SU-DHL-6 (cell line): ENCODE results near the gene SELE.
"Not testable (repeated sequence)": the region's sequence is repeated elsewhere in the genome, so short reads cannot be mapped to it uniquely, and the experiment has no call there.

Experiments
- H2AFZ ChIP-seq: fragments of 200-600 bp; sonication (generic); 2 replicates; pipeline ENCODE4 v1.6.1; 2014; ENCODE audit warnings: low read depth, mild to moderate bottlenecking, moderate library complexity, mixed read lengths, antibody characterized with exemption, low read length; ENCODE audit not compliant: severe bottlenecking
- H3F3A ChIP-seq: fragments of 200-600 bp; shearing (Covaris generic); 2 replicates; pipeline ENCODE4 v1.6.0; 2016; ENCODE audit warnings: antibody characterized with exemption, mild to moderate bottlenecking; ENCODE audit not compliant: insufficient read depth
- H3K27ac ChIP-seq: fragments of 200-600 bp; sonication (generic); 2 replicates; pipeline ENCODE4 v1.5.1; 2016; ENCODE audit warnings: low read depth, mild to moderate bottlenecking, low read length, moderate library complexity, mixed read lengths
- H3K27me3 ChIP-seq: fragments of 200-600 bp; sonication (generic), shearing (Covaris generic); 2 replicates; pipeline ENCODE4 v1.6.0; 2014; ENCODE audit warnings: mild to moderate bottlenecking, low read length
- H3K36me3 ChIP-seq: fragments of 200-600 bp; sonication (generic); 2 replicates; pipeline ENCODE4 v1.6.1; 2014; ENCODE audit warnings: mild to moderate bottlenecking, low read length, mixed read lengths
- H3K4me2 ChIP-seq: fragments of 300-600, 200-600 bp; shearing (Covaris generic), sonication (generic); 2 replicates; pipeline ENCODE4 v1.6.0; 2014; ENCODE audit warnings: low read length, low read depth, mild to moderate bottlenecking; ENCODE audit not compliant: poor library complexity, severe bottlenecking
- H3K4me3 ChIP-seq: fragments of 200-600 bp; sonication (generic); 2 replicates; pipeline ENCODE4 v1.5.1; 2014; ENCODE audit warnings: antibody characterized with exemption, low read length, mild to moderate bottlenecking, mixed read lengths; ENCODE audit not compliant: insufficient read depth, poor library complexity, severe bottlenecking
- H3K79me2 ChIP-seq: fragments of 200-600 bp; sonication (generic); 2 replicates; pipeline ENCODE4 v1.6.1; 2014; ENCODE audit warnings: mild to moderate bottlenecking, low read length, moderate library complexity; ENCODE audit not compliant: insufficient read depth
- H3K9ac ChIP-seq: fragments of 200-600 bp; sonication (generic); 2 replicates; pipeline ENCODE4 v1.7.0; 2014; ENCODE audit warnings: mild to moderate bottlenecking, low read length
- H3K9me2 ChIP-seq: fragments of 200-600 bp; sonication (generic); replicated peaks from 2 replicates; pipeline ENCODE4 v1.6.1; 2014; ENCODE audit warnings: low read length; ENCODE audit not compliant: insufficient read depth
- H3K9me3 ChIP-seq: fragments of 200-600 bp; sonication (generic); 2 replicates; pipeline ENCODE4 v1.6.1; 2014; ENCODE audit warnings: low read length, mixed read lengths; ENCODE audit not compliant: insufficient read depth
- H4K20me1 ChIP-seq: fragments of 200-600 bp; sonication (generic); 2 replicates; pipeline ENCODE4 v1.6.1; 2014; ENCODE audit warnings: low read depth, mild to moderate bottlenecking, antibody characterized with exemption, low read length, moderate library complexity, mixed read lengths
- EZH2phosphoT487 ChIP-seq: fragments of 200-600 bp; sonication (generic), shearing (Covaris generic); conservative IDR thresholded peaks from 2 replicates; pipeline ENCODE4 v1.6.1; 2018; ENCODE audit warnings: mild to moderate bottlenecking, antibody characterized with exemption, low read length, moderate library complexity, mixed read lengths
- TF ChIP-seq, protein P1 (sequence below): fragments of 200-600 bp; sonication (generic); IDR thresholded peaks from one replicate; pipeline ENCODE4 v1.5.1; 2017; ENCODE audit warnings: antibody characterized with exemption, mild to moderate bottlenecking, low read length, moderate library complexity; ENCODE audit not compliant: insufficient read depth, poor library complexity, severe bottlenecking

The SELE gene

DNA sequence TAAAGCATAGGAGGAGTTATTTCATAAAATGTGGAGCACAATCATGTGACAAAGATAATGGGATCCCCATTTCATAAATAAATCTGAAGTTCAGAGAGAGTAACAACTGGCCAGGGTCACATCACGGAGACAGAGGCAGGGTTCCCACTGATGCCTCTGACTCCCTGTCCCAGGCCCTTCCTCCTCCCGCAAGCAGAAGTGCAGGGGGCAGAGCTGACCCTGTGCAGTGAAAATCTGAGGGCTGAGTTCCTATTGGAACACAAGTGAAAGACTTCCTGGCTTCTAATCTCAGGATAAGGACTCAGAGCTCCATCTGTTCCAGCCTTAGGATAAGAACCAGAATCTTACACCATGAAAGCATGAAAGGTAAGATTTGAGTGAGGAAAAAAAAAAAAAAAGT lies 44.5 kb downstream of the SELE start:
- H3K9me3 ChIP-seq, result no peaks in the 10 kb centered on the region
- no peaks in the 10 kb centered on the region for H3K36me3 ChIP-seq
- H2AFZ ChIP-seq, result no peak overlapping the region
- H3K79me2 ChIP-seq, result no peaks in the 10 kb centered on the region
- no peak for TF ChIP-seq EZH2phosphoT487
- TF ChIP-seq, protein P1, sequence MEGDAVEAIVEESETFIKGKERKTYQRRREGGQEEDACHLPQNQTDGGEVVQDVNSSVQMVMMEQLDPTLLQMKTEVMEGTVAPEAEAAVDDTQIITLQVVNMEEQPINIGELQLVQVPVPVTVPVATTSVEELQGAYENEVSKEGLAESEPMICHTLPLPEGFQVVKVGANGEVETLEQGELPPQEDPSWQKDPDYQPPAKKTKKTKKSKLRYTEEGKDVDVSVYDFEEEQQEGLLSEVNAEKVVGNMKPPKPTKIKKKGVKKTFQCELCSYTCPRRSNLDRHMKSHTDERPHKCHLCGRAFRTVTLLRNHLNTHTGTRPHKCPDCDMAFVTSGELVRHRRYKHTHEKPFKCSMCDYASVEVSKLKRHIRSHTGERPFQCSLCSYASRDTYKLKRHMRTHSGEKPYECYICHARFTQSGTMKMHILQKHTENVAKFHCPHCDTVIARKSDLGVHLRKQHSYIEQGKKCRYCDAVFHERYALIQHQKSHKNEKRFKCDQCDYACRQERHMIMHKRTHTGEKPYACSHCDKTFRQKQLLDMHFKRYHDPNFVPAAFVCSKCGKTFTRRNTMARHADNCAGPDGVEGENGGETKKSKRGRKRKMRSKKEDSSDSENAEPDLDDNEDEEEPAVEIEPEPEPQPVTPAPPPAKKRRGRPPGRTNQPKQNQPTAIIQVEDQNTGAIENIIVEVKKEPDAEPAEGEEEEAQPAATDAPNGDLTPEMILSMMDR, result no peak
- no peaks in the 10 kb centered on the region for H4K20me1 ChIP-seq
- peak overlapping the region; percentile 96; the same call in 1 of the 2 replicates for H3K27ac ChIP-seq
- H3K4me2 ChIP-seq, result no peak overlapping the region
- H3K9ac ChIP-seq, result no peak overlapping the region
- H3F3A ChIP-seq, result peaks cover 21% of the 10 kb centered on the region
- H3K27me3 ChIP-seq, result no peaks in the 10 kb centered on the region
- H3K4me3 ChIP-seq, result no peak overlapping the region
- H3K9me2 ChIP-seq, result no peaks in the 10 kb centered on the region

DNA sequence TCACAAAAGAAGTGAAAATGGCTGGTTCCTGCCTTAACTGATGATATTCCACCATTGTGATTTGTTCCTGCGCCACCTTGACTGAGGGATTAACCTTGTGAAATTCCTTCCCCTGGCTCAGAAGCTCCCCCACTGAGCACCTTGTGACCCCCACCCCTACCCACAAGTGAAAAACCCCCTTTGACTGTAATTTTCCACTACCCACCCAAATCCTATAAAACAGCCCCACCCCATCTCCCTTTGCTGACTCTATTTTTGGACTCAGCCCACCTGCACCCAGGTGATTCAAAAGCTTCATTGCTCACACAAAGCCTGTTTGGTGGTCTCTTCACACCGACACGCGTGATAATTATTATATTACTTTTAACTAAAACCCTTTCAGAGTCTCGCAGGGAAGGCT lies 45.5 kb downstream of the SELE start:
- not testable (repeated sequence) for H4K20me1 ChIP-seq, H3K9me3 ChIP-seq, H3K27ac ChIP-seq, H2AFZ ChIP-seq, H3K9ac ChIP-seq, H3K27me3 ChIP-seq, H3K9me2 ChIP-seq, H3K4me3 ChIP-seq, H3K4me2 ChIP-seq, H3K79me2 ChIP-seq, H3K36me3 ChIP-seq
- peaks cover 12% of the 10 kb centered on the region for H3F3A ChIP-seq

DNA sequence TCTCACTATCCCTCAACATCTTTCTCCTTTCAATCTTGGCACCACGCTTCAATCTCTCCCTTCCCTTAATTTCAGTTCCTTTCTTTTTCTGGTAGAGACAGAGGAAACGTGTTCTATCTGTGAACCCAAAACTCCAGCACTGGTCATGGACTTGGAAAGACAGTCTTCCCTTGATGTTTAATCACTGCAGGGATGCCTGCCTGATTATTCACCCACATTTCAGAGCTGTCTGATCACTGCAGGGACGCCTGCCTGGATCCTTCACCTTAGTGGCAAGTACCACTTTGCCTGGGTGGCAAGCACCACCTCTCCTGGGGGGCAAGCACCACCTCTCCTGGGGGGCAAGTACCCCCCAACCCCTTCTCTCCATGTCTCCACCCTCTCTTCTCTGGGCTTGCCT lies 50.2 kb downstream of the SELE start:
- H3K27ac ChIP-seq, result no peak overlapping the region
- no peaks in the 10 kb centered on the region for H3K9me2 ChIP-seq
- no peaks in the 10 kb centered on the region for H3K27me3 ChIP-seq
- peak overlapping the region; percentile 33; the same call in 1 of the 2 replicates for H3K9ac ChIP-seq
- H3K9me3 ChIP-seq, result no peaks in the 10 kb centered on the region
- no peak overlapping the region for H2AFZ ChIP-seq
- no peak overlapping the region for H3K4me2 ChIP-seq
- H4K20me1 ChIP-seq, result no peaks in the 10 kb centered on the region
- TF ChIP-seq, protein P1, result no peak
- no peak for TF ChIP-seq EZH2phosphoT487
- H3K4me3 ChIP-seq, result no peak overlapping the region
- no peaks in the 10 kb centered on the region for H3K36me3 ChIP-seq
- H3K79me2 ChIP-seq, result no peaks in the 10 kb centered on the region
- peaks cover 29% of the 10 kb centered on the region for H3F3A ChIP-seq

DNA sequence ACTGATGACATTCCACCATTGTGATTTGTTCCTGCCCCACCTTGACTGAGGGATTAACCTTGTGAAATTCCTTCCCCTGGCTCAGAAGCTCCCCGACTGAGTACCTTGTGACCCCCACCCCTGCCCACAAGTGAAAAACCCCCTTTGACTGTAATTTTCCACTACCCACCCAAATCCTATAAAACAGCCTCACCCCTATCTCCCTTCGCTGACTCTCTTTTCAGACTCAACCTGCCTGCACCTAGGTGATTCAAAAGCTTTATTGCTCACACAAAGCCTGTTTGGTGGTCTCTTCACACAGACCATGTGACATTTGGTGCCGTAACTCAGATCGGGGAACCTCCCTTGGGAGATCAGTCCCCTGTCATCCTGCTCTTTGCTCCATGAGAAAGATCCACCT lies 50.7 kb downstream of the SELE start:
- Histone ChIP-seq H3F3A (peaks cover 29% of the 10 kb centered on the region), H3K4me2 (peak overlapping the region; percentile 70), H3K9ac (peak overlapping the region; percentile 33), H3K27ac (peak overlapping the region; percentile 93)
- not testable (repeated sequence) for H3K27me3 ChIP-seq, H3K36me3 ChIP-seq, H2AFZ ChIP-seq, H3K79me2 ChIP-seq, H3K9me3 ChIP-seq, H3K4me3 ChIP-seq, H3K9me2 ChIP-seq, H4K20me1 ChIP-seq
